GM12873 (cell line): ENCODE measurements around the gene SCLY.

Experiments
- CTCF ChIP-seq: IDR thresholded peaks from 2 replicates; pipeline ENCODE4 v1.5.1; 2012; ENCODE audit warnings: low read depth, mild to moderate bottlenecking, moderate library complexity, low read length, control low read depth; ENCODE audit not compliant: insufficient read depth; ENCODE audit errors: missing control alignments

SCLY gene

GRCh38 chr2:238022594-238023157 is 38.1 kb upstream of the SCLY start:
- no peak for TF ChIP-seq CTCF

GRCh38 chr2:238023608-238024007 is 37.2 kb upstream of the SCLY start:
- TF ChIP-seq CTCF: no peak

GRCh38 chr2:238024986-238025385 is 35.8 kb upstream of the SCLY start:
- TF ChIP-seq CTCF: no peak

- no peak for TF ChIP-seq CTCF
Observed at GRCh38 chr2:238025741-238026360, 35.0 kb upstream of the SCLY start.

GRCh38 chr2:238027058-238027457 is 33.7 kb upstream of the SCLY start:
- no peak for TF ChIP-seq CTCF

- no peak for TF ChIP-seq CTCF
Observed at GRCh38 chr2:238027591-238028415, 33.0 kb upstream of the SCLY start.

GRCh38 chr2:238029853-238030252 is 30.9 kb upstream of the SCLY start:
- no peak for TF ChIP-seq CTCF
